HL-60 (cell line): ENCODE measurements around the gene SLC7A7.
"Not testable (repeated sequence)": the region's sequence is repeated elsewhere in the genome, so short reads cannot be mapped to it uniquely, and the experiment has no call there.

ENCODE experiments used
- DNase-seq, 2 experiments: peaks; one replicate each; pipeline ENCODE4 v3.0.0-alpha.2; 2010 to 2020; ENCODE audit warnings: low read depth in 1 of 2, low spot score in 1 of 2
- H3K27ac ChIP-seq: fragments of 250-450 bp; sonication (Bioruptor Pico); replicated peaks from 2 replicates; pipeline ENCODE4 v1.5.1; 2020; ENCODE audit warnings: mild to moderate bottlenecking, moderate library complexity
- H3K27me3 ChIP-seq: fragments of 250-450 bp; sonication (Bioruptor Pico); 2 replicates; pipeline ENCODE4 v1.5.1; 2021; ENCODE audit warnings: mild to moderate bottlenecking, moderate library complexity; ENCODE audit not compliant: insufficient read depth, poor library complexity, severe bottlenecking
- H3K4me3 ChIP-seq: replicated peaks from 2 replicates; pipeline ENCODE4 v1.5.1; 2011; ENCODE audit warnings: mild to moderate bottlenecking, control low read depth, low read length; ENCODE audit not compliant: insufficient read depth
- GABPA ChIP-seq: IDR thresholded peaks from 2 replicates; pipeline ENCODE4 v1.6.1; 2012; ENCODE audit warnings: low read depth
- POLR2AphosphoS5 ChIP-seq: IDR thresholded peaks from 2 replicates; pipeline ENCODE4 v1.6.1; 2012; ENCODE audit warnings: low read depth
- SPI1 ChIP-seq: IDR thresholded peaks from 2 replicates; pipeline ENCODE4 v1.6.1; 2012; ENCODE audit warnings: low read depth, mild to moderate bottlenecking, borderline replicate concordance
- TF ChIP-seq, protein P1 (sequence below): IDR thresholded peaks from 2 replicates; pipeline ENCODE4 v1.6.1; 2012; ENCODE audit warnings: low read depth; ENCODE audit not compliant: insufficient replicate concordance
- TF ChIP-seq, protein P2 (sequence below): IDR thresholded peaks from one replicate; pipeline ENCODE4 v1.5.1; 2011; ENCODE audit warnings: low read length, control low read depth, inconsistent platforms; ENCODE audit not compliant: insufficient read depth

The SLC7A7 gene

DNA sequence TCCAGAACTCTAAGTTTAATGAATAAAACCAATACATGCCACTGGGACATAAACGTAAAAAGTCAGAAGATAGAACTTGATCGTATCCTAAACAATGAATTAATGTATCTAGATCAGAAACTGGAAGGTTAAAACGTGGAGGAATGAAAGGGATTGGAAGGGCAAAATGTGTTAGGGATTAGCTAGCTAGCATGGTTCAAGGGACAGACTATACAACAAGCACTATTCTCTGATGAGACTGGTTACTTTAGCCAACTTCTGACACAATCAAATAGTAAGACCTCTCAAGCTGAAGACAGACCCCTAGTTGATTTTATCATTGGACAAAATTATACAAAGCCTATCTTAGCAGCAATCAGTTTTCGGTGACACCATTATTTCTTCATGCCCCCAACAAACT lies 67.5 kb downstream of the SLC7A7 start:
- Histone ChIP-seq H3K27me3 (no peaks in the 10 kb centered on the region), H3K27ac (no peak overlapping the region), H3K4me3 (no peak overlapping the region)
- DNase-seq = no peak
- TF ChIP-seq, protein P1, sequence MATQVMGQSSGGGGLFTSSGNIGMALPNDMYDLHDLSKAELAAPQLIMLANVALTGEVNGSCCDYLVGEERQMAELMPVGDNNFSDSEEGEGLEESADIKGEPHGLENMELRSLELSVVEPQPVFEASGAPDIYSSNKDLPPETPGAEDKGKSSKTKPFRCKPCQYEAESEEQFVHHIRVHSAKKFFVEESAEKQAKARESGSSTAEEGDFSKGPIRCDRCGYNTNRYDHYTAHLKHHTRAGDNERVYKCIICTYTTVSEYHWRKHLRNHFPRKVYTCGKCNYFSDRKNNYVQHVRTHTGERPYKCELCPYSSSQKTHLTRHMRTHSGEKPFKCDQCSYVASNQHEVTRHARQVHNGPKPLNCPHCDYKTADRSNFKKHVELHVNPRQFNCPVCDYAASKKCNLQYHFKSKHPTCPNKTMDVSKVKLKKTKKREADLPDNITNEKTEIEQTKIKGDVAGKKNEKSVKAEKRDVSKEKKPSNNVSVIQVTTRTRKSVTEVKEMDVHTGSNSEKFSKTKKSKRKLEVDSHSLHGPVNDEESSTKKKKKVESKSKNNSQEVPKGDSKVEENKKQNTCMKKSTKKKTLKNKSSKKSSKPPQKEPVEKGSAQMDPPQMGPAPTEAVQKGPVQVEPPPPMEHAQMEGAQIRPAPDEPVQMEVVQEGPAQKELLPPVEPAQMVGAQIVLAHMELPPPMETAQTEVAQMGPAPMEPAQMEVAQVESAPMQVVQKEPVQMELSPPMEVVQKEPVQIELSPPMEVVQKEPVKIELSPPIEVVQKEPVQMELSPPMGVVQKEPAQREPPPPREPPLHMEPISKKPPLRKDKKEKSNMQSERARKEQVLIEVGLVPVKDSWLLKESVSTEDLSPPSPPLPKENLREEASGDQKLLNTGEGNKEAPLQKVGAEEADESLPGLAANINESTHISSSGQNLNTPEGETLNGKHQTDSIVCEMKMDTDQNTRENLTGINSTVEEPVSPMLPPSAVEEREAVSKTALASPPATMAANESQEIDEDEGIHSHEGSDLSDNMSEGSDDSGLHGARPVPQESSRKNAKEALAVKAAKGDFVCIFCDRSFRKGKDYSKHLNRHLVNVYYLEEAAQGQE = no peak
- no peak for TF ChIP-seq POLR2AphosphoS5
- TF ChIP-seq GABPA = no peak
- TF ChIP-seq, protein P2, sequence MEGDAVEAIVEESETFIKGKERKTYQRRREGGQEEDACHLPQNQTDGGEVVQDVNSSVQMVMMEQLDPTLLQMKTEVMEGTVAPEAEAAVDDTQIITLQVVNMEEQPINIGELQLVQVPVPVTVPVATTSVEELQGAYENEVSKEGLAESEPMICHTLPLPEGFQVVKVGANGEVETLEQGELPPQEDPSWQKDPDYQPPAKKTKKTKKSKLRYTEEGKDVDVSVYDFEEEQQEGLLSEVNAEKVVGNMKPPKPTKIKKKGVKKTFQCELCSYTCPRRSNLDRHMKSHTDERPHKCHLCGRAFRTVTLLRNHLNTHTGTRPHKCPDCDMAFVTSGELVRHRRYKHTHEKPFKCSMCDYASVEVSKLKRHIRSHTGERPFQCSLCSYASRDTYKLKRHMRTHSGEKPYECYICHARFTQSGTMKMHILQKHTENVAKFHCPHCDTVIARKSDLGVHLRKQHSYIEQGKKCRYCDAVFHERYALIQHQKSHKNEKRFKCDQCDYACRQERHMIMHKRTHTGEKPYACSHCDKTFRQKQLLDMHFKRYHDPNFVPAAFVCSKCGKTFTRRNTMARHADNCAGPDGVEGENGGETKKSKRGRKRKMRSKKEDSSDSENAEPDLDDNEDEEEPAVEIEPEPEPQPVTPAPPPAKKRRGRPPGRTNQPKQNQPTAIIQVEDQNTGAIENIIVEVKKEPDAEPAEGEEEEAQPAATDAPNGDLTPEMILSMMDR = no peak

DNA sequence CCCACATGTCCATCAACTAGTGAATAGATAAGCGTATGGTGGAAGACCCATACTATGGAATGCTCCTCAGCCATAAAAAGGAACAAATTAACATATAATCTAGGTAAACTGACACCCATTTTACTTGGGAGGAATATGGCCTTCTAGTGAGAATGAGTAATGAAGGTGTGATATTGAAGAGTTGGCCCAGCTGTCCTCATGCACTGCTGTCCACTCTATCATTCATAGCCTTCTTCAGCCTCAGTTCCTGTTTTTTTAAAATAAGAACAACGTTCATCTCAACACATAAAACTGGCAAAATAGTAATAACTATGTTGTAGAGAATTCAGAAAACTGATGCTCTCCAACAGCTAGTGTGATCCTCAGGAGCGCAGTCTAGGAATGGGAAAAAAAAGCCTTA lies 75.2 kb downstream of the SLC7A7 start:
- Histone ChIP-seq H3K27me3 (no peaks in the 10 kb centered on the region), H3K4me3 (no peak overlapping the region), H3K27ac (no peak overlapping the region)
- no peak for DNase-seq
- TF ChIP-seq SPI1 = peak; percentile 56; the same call in 1 of the 2 replicates
- TF ChIP-seq, protein P1 = no peak
- TF ChIP-seq POLR2AphosphoS5 = no peak
- TF ChIP-seq, protein P2 = no peak
- TF ChIP-seq GABPA = no peak

DNA sequence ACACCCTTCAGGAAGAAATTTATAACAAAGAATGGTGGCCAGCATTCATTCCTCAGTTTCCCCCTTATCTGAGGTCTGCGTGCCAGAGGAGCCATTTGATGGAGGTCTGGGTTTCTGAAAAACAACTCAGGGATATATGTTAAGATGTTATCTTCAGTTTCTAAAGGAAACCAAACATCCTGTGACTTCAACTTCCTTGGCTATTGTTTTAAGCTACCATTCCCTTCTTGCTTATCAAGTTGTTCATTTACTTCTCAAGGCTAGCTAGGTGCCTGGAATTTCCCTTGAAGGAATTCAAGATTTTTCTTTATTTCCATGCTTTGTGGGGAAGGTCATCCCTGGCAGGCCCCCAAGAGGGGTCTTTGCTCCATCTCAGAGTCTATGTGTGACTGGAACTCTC lies 75.8 kb downstream of the SLC7A7 start:
- H3K27ac ChIP-seq = no peak overlapping the region
- H3K27me3 ChIP-seq = no peaks in the 10 kb centered on the region
- TF ChIP-seq GABPA (no peak), POLR2AphosphoS5 (no peak), SPI1 (no peak)
- DNase-seq = no peak
- no peak overlapping the region for H3K4me3 ChIP-seq

DNA sequence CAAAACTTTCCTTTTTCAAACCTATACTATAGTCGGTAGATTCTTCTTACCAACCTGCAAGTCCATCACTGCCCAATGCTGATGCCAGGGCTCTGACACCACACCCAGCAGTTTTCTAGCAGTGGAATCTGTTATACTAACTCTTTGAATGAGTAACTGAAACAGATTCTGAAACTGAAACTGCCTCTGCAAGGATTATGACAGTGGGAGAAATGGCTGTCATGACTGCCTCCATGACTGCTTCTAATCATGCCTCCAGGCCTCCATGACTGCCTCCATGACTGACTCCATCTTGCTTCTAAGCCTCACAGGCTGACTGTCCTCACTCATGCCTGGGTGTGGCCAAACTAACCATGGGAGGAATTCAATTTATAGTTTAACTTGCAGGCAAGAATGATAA lies 78.2 kb downstream of the SLC7A7 start:
- TF ChIP-seq SPI1 (no peak), GABPA (no peak), POLR2AphosphoS5 (no peak)
- TF ChIP-seq, protein P2 = no peak
- TF ChIP-seq, protein P1 = no peak
- Histone ChIP-seq H3K27me3 (no peaks in the 10 kb centered on the region), H3K4me3 (no peak overlapping the region), H3K27ac (no peak overlapping the region)
- no peak for DNase-seq

DNA sequence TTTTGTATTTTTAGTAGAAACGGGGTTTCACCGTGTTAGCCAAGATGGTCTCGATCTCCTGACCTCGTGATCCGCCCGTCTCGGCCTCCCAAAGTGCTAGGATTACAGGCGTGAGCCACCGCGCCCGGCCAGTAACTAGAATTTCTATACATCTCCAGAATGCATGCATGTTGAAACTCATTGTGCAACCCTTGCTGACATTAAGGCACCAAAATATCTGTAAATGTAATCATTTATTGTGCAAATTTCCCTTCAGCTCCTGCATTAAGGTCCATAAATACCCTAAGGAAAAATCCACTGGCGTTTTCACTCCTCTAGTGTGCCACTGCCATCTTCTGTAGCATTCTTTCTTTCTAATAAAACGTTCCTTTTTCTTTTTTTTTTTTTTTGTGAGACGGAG lies 78.9 kb downstream of the SLC7A7 start:
- H3K27me3 ChIP-seq, H3K27ac ChIP-seq, DNase-seq, H3K4me3 ChIP-seq: not testable (repeated sequence)
